HG02798 (cell line): ENCODE results near the gene LRRC8D.

Experiments used
- ATAC-seq: cut with Tn5 transposase; IDR thresholded peaks from one replicate; pipeline ENCODE4 v1.9.1; 2021; ENCODE audit warnings: mild to moderate bottlenecking; ENCODE audit not compliant: unreplicated experiment, poor library complexity

The LRRC8D gene

GRCh38 chr1:89890085-89890752, 69.4 kb downstream of the LRRC8D start:
- ATAC-seq, result no peak

- ATAC-seq, result no peak
Observed at GRCh38 chr1:89892816-89893215, 72.0 kb downstream of the LRRC8D start.

- no peak for ATAC-seq
Observed at GRCh38 chr1:89894210-89895201, 73.7 kb downstream of the LRRC8D start.

- no peak for ATAC-seq
Observed at GRCh38 chr1:89896105-89896942, 75.5 kb downstream of the LRRC8D start.

GRCh38 chr1:89897347-89898133, 76.7 kb downstream of the LRRC8D start:
- no peak for ATAC-seq

GRCh38 chr1:89898150-89898549, 77.3 kb downstream of the LRRC8D start:
- ATAC-seq, result no peak

GRCh38 chr1:89898695-89899470, 78.1 kb downstream of the LRRC8D start:
- no peak for ATAC-seq

- no peak for ATAC-seq
Observed at GRCh38 chr1:89900323-89900722, 79.5 kb downstream of the LRRC8D start.

GRCh38 chr1:89900791-89901708, 80.2 kb downstream of the LRRC8D start:
- no peak for ATAC-seq

GRCh38 chr1:89901957-89902669, 81.3 kb downstream of the LRRC8D start:
- ATAC-seq, result no peak

- no peak for ATAC-seq
Observed at GRCh38 chr1:89903550-89903949, 82.7 kb downstream of the LRRC8D start.

- ATAC-seq, result no peak
Observed at GRCh38 chr1:89904219-89904980, 83.6 kb downstream of the LRRC8D start.

GRCh38 chr1:89905395-89906058, 84.7 kb downstream of the LRRC8D start:
- ATAC-seq, result no peak

- ATAC-seq, result no peak
Observed at GRCh38 chr1:89906088-89906487, 85.3 kb downstream of the LRRC8D start.

GRCh38 chr1:89907727-89908212, 86.9 kb downstream of the LRRC8D start:
- ATAC-seq, result no peak

- no peak for ATAC-seq
Observed at GRCh38 chr1:89908273-89908671, 87.4 kb downstream of the LRRC8D start.
